GM21717 (cell line): ENCODE data around the gene TEX54.
A peak's percentile ranks its signal among the peaks of the same experiment; 100 is the strongest.
"Not testable (repeated sequence)": the region's sequence is repeated elsewhere in the genome, so short reads cannot be mapped to it uniquely, and the experiment has no call there.

Experiments used
- ATAC-seq: cut with Tn5 transposase; IDR thresholded peaks from one replicate; pipeline ENCODE4 v1.9.1; 2021; ENCODE audit warnings: mild to moderate bottlenecking, moderate library complexity; ENCODE audit not compliant: unreplicated experiment

The TEX54 gene

GRCh38 chr11:62835336-62835735 lies 2.7 kb upstream of the TEX54 start:
- no peak for ATAC-seq

DNA sequence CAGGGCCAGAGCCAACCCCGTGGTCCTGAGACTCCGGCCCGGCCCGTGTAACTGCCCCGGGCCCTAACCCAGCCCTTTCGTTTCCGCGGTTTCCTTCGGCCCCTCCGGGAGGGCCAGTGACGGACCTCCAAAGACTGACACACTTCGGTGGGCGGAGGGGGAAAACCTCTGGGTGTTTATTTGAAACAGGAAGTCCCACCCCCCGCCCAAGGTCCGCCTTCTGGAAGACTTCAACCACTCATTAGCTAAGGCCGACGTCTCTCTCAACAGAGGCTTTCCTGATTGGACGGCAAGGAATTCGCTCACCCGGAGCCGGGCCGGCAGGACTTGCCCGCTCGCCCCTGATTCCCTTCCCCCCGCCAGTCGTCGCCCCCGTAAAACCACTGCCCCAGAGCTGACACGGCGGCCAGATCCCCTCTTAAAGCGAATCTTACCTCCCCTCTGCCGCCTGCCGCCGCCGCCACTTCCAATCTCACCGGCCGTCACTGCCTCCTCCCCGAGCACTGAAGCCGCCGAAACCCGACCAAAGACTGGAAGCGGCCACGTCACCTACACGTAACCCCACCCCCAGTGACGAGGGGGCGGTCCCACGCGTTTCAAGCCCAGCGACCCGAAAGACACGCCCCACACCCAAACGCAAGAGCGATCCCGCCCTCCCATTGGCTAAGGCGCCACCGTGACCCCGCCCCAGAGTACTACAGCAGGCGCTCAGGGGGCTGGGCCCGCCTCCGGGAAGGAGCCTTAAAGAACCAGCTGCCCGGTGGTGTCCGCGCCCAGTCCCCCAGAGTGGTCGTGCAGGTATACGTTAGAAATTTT lies 913 bp downstream of the TEX54 start, which contains the start of gene STX5:
Gene STX5, minus strand, starts transcription at position 532 of the 816 bp plus-strand sequence. CDS start 808 bp downstream, outside the sequence.
- ATAC-seq, result peak; percentile 71

DNA sequence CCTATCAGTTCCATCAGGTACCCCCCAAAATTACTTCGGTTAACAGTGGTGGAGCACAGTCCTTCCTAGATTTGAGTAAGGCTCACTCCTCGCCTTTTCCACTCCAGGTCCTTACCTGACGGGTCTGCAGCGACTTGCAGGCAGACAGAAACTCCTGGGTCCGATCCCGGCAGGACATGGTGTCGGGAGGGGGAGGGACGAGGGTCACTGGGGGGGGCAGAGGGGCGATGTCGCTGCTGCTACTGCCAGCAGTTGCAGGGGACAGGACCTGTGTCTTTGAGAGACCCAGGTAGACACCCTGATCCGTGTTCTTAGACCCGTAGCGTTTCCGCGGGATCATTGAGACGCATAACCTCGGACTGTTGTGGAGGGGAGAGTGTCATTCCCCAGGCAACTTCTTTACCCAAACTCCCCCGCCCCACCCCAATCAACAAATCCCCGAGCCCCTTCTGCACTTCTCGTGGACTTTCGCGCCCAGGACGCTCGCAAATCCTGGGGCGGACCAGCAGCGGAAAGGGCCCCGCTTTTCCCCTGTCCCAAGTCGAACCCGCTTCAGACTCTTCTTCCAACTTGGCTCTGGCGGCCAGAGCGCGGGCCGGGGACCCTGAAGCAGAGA lies 1.6 kb downstream of the TEX54 start:
- ATAC-seq, result no peak

DNA sequence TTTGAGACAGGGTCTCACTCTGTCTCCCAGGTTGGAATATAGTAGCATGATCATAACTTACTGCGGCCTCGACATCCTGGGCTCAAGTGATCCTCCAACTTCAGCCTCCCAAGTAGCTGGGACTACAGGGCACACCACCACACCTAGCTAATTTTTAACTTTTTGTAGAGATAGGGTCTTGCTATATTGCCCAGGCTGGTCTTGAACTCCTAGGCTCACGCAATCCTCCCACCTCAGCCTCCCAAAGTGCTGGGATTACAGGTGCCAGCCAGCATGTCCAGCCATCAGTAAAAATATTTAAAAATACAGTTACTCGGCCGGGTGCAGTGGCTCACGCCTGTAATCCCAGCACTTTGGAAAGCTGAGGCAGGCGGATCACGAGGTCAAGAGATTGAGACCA lies 4.5 kb downstream of the TEX54 start:
- ATAC-seq, result not testable (repeated sequence)

DNA sequence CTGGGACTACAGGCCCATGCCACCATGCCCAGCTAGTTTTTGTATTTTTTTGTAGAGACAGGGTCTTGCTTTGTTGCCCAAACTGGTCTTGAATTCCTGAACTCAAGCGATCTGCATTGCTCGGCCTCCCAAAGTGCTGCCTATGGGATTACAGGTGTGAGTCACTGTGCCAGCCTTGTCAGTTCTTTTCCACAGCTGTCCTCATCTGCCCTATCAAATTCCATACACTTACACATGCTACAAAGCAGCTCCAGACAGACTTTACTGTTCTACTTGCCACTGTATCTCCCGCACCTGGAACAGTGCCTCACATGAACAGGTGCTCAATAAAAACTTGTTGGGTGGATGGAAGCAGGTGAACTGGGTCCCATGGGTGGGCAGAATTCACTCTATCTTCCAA lies 9.0 kb downstream of the TEX54 start:
- ATAC-seq, result no peak

DNA sequence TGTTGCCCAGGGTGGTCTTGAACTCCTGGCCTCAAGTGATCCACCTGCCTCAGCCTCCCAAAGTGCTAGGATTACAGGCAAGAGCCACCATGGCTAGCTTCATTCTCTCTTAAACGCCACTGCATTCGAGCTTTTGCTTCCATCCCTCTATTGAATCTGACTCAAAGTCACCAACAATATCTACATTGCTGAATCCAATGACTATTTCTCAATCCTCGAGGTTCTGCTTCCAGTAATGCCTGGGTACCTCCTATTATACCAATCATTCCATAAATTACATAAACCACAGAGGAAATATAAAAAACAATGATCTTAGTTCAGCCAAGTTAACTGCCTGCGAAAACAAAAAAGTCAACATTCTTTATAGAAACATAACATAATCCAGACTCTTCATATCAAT lies 15.5 kb downstream of the TEX54 start:
- ATAC-seq, result no peak

DNA sequence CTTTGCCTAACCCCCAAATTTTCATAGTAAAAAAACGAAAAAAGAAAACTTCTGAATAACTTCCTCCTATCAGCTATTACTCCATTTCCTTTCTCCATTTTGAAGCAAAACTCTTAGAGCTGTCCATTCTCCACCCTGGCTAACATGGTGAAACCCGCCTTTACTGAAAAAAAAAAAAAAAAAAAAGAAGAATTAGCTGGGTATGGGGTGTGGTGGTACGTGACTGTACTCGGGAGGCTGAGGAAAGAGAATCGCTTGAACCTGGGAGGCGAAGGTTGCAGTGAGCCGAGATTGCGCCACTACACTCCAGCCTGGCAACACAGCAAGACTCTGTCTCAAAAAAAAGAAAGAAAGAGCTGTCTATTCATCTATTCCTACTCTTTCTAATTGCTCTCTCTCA lies 16.1 kb downstream of the TEX54 start:
- no peak for ATAC-seq

- ATAC-seq, result no peak
These were observed 21.0 kb downstream of the TEX54 start for GRCh38 chr11:62811659-62812058.

GRCh38 chr11:62810748-62811147 lies 21.9 kb downstream of the TEX54 start:
- no peak for ATAC-seq

GRCh38 chr11:62806611-62807121 lies 26.0 kb downstream of the TEX54 start:
- ATAC-seq, result no peak

- ATAC-seq, result no peak
These were observed 26.6 kb downstream of the TEX54 start for GRCh38 chr11:62805961-62806441.

GRCh38 chr11:62805076-62805892 lies 27.4 kb downstream of the TEX54 start, which contains the start of gene NXF1:
NXF1 (minus strand) TSS chr11:62805440; CDS start chr11:62805356, 84 bp downstream.
- ATAC-seq, result peak; percentile 71

DNA sequence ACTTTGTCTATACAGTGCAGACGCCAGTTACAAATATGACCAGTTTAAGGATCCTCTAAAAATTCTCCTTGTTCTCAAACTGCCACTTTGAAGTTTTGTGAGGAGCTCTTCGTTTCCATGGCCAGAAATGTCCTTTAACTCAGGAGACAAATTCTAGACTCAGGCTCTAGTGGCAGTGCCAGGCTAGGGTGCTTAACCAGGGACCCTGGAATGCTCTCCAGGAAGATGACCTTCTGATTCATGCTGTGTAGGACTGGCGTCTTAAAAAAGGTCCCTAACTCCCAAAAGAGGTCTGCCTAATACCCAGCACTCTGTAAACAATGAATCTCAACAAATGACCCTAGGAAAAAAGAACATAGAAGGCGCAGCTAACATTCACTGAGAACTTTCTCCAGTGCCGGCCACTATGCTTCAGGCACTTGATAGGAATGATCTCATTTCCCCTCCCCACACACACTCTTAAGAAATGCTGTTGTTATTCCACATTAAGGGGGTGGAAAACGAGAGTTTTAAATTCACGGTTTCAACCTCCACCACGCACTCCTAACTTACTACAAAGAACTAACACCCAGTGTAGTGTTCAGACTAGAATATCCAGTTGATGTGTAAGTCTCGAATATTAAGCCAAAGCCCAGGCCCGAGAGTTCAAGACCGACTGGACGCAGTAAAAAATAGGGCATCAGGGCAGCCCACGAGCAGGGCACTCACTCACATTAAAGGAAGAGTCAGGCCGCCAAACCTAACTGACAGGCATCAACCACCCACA lies 28.1 kb downstream of the TEX54 start:
- peak; percentile 2 for ATAC-seq

GRCh38 chr11:62801071-62801470 lies 31.6 kb downstream of the TEX54 start:
- no peak for ATAC-seq

DNA sequence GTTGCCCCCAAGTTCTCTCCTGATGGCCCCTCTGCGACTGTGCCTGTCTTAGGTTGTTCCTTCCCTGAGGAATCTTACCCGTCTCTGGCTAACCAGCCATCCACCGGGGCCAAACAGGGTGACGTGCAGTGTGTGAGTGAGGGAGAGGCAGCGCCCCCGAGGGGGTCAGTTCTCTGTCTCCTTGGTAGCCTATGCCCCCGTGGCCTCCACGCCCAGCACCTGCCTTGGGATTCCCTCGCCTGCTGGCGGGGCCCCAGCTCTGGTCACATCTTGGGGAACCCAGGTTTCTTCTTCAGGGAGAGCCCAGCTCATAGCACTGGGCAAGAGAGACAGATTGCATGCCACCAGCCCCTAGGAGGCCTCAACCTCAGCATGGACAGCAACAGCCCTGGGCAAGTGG lies 33.2 kb downstream of the TEX54 start:
- no peak for ATAC-seq

- ATAC-seq, result no peak
These were observed 36.4 kb downstream of the TEX54 start for GRCh38 chr11:62796281-62796680.

GRCh38 chr11:62794201-62794775 lies 38.4 kb downstream of the TEX54 start:
- ATAC-seq, result no peak

DNA sequence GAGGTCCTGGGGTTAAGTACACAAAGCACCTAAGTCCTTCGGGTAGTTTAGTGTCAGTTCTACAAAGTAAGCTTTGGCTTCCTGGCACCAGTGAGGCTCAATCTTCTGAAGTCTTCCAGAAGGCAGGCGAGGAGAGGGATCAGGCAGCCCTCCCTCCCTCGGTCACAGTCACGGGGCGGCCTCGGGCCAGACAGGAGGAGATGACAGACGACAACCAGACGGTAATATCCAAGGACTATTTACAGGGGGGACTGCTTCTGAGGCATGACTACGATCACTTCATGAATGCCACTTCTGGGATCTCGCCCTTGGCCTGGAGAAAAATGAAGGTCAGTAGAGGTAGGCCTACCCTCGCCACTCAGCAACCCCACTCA lies 40.5 kb downstream of the TEX54 start:
- ATAC-seq, result no peak

DNA sequence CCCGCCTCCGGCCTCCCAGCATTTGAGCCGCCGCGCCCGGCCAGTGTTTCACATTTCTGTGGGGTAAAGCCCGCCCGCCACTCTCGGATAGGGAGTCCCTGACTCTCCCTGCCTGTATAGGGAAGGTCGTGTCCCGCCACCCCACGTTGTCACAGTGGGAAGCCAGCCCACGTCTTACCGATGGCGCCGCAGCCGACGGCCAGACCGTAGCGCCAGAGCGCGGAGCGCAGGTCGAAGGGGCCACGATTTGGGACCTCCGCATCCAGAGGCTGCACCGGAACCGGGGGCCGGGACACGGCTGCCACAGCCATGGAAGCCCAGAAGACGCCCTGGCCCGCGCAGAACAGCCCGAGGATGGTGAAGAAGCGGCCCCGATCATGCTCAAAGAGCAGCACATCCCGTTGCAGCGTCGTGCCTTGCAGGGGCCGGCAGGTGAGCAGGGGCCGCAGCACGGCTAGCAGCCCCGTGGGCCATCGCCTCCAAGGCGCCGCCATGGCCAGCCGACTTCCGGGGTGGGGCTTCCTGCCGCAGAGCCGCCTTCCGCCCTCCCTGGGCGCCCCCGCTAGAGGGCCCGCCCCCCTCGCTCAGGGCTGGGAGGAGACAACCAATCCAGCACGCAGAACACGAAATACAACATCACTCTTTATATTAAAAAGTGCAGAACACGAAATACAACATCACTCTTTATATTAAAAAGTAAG lies 41.0 kb downstream of the TEX54 start, which contains the start of gene TMEM223:
Gene TMEM223, minus strand, starts transcription at position 506 of the 701 bp plus-strand sequence. Its CDS starts 12 bp downstream, at position 494.
- peak; percentile 64 for ATAC-seq
